Stomach (tissue), 4 donors: ENCODE data around the gene SYCP2.

Experiments used
- EP300 ChIP-seq: sonication (generic); formaldehyde crosslinking; IDR thresholded peaks from one replicate; pipeline ENCODE4 v1.6.1; 2017; ENCODE audit warnings: antibody characterized with exemption
- TF ChIP-seq, protein P1 (sequence below), 7 experiments: fragments of 450-650 bp in 4 of 7; fragments of 200-600 bp in 3 of 7; sonication (generic) in 3 of 7; IDR thresholded peaks; one replicate each; pipeline ENCODE4 v1.5.1; 2016 to 2019; ENCODE audit warnings: antibody characterized with exemption in 7 of 7, control low read depth in 2 of 7, mild to moderate bottlenecking in 1 of 7

DNA sequence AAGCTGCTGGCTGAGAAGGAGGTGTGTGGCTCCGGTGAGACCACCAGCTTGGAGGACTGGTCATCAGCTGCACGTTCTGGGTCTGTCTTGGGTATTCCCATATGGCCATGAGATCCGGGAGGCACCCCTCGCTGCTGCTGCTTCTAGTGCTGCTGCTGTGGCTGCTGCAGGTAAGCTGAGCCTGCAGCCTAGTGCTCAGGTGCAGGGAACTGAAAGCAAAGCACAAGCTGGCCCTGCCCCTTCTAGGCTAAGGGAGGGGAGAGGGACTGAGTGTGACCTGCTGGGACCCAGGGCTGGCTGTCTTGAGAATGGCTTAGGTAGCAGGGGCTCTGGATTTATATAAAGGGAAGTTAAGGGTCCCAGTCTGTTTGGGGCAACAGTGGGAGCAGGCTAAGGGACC lies 25.2 kb upstream of the SYCP2 start:
- TF ChIP-seq EP300, result no peak
- TF ChIP-seq, protein P1, sequence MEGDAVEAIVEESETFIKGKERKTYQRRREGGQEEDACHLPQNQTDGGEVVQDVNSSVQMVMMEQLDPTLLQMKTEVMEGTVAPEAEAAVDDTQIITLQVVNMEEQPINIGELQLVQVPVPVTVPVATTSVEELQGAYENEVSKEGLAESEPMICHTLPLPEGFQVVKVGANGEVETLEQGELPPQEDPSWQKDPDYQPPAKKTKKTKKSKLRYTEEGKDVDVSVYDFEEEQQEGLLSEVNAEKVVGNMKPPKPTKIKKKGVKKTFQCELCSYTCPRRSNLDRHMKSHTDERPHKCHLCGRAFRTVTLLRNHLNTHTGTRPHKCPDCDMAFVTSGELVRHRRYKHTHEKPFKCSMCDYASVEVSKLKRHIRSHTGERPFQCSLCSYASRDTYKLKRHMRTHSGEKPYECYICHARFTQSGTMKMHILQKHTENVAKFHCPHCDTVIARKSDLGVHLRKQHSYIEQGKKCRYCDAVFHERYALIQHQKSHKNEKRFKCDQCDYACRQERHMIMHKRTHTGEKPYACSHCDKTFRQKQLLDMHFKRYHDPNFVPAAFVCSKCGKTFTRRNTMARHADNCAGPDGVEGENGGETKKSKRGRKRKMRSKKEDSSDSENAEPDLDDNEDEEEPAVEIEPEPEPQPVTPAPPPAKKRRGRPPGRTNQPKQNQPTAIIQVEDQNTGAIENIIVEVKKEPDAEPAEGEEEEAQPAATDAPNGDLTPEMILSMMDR (IDR thresholded peaks at IDR 0.05), result no peak
